Measurements from ENCODE around the gene SRPK1.
"Not testable (repeated sequence)": the region's sequence is repeated elsewhere in the genome, so short reads cannot be mapped to it uniquely, and the experiment has no call there.

Gene SRPK1

GRCh38 chr6:35942355-35942754 is 21.5 kb upstream of the SRPK1 start:
- ATAC-seq (ENCODE audit: low read depth) (no peak), DNase-seq (ENCODE audit: low spot score) (no peak)
- H3K9me3 ChIP-seq (ENCODE audit: severe bottlenecking) = no peaks in the 10 kb centered on the region
- H3K27ac ChIP-seq (ENCODE audit: poor library complexity, severe bottlenecking) = no peak overlapping the region
- no peak overlapping the region for H3K4me3 ChIP-seq (ENCODE audit: severe bottlenecking)
- TF ChIP-seq CTCF (IDR thresholded peaks at IDR 0.05; ENCODE audit: poor library complexity, severe bottlenecking) = no peak
- no peaks in the 10 kb centered on the region for H3K36me3 ChIP-seq (ENCODE audit: low read depth)
- H3K4me1 ChIP-seq (ENCODE audit: insufficient read depth, poor library complexity, severe bottlenecking) = no peaks in the 10 kb centered on the region
- no peaks in the 10 kb centered on the region for H3K27me3 ChIP-seq (ENCODE audit: insufficient read depth, poor library complexity, severe bottlenecking)

GRCh38 chr6:35941170-35941569 is 20.3 kb upstream of the SRPK1 start:
- H3K4me3 ChIP-seq (ENCODE audit: severe bottlenecking); ATAC-seq (ENCODE audit: low read depth); H3K4me1 ChIP-seq (ENCODE audit: insufficient read depth, poor library complexity, severe bottlenecking); H3K27me3 ChIP-seq (ENCODE audit: insufficient read depth, poor library complexity, severe bottlenecking); H3K36me3 ChIP-seq (ENCODE audit: low read depth); H3K27ac ChIP-seq (ENCODE audit: poor library complexity, severe bottlenecking); H3K9me3 ChIP-seq (ENCODE audit: severe bottlenecking); DNase-seq (ENCODE audit: low spot score): not testable (repeated sequence)

- H3K27me3 ChIP-seq (ENCODE audit: insufficient read depth, poor library complexity, severe bottlenecking); H3K36me3 ChIP-seq (ENCODE audit: low read depth); H3K27ac ChIP-seq (ENCODE audit: poor library complexity, severe bottlenecking); H3K4me1 ChIP-seq (ENCODE audit: insufficient read depth, poor library complexity, severe bottlenecking); H3K4me3 ChIP-seq (ENCODE audit: severe bottlenecking); ATAC-seq (ENCODE audit: low read depth); H3K9me3 ChIP-seq (ENCODE audit: severe bottlenecking); DNase-seq (ENCODE audit: low spot score): not testable (repeated sequence)
Observed at GRCh38 chr6:35940014-35940413, 19.1 kb upstream of the SRPK1 start.

- ATAC-seq (ENCODE audit: low read depth); H3K4me1 ChIP-seq (ENCODE audit: insufficient read depth, poor library complexity, severe bottlenecking); DNase-seq (ENCODE audit: low spot score); H3K27me3 ChIP-seq (ENCODE audit: insufficient read depth, poor library complexity, severe bottlenecking); H3K36me3 ChIP-seq (ENCODE audit: low read depth); H3K4me3 ChIP-seq (ENCODE audit: severe bottlenecking); H3K9me3 ChIP-seq (ENCODE audit: severe bottlenecking); H3K27ac ChIP-seq (ENCODE audit: poor library complexity, severe bottlenecking): not testable (repeated sequence)
Observed at GRCh38 chr6:35939259-35939658, 18.4 kb upstream of the SRPK1 start.

- Histone ChIP-seq H3K4me1 (ENCODE audit: insufficient read depth, poor library complexity, severe bottlenecking) (no peaks in the 10 kb centered on the region), H3K27ac (ENCODE audit: poor library complexity, severe bottlenecking) (no peak overlapping the region), H3K9me3 (ENCODE audit: severe bottlenecking) (no peaks in the 10 kb centered on the region), H3K36me3 (ENCODE audit: low read depth) (no peaks in the 10 kb centered on the region), H3K27me3 (ENCODE audit: insufficient read depth, poor library complexity, severe bottlenecking) (no peaks in the 10 kb centered on the region), H3K4me3 (ENCODE audit: severe bottlenecking) (no peak overlapping the region)
- no peak for TF ChIP-seq CTCF (IDR thresholded peaks at IDR 0.05; ENCODE audit: poor library complexity, severe bottlenecking)
- no peak for ATAC-seq (ENCODE audit: low read depth)
- DNase-seq (ENCODE audit: low spot score) = no peak
Observed at GRCh38 chr6:35936681-35937359, 15.9 kb upstream of the SRPK1 start.

- Histone ChIP-seq H3K27ac (ENCODE audit: poor library complexity, severe bottlenecking) (no peak overlapping the region), H3K36me3 (ENCODE audit: low read depth) (no peaks in the 10 kb centered on the region), H3K27me3 (ENCODE audit: insufficient read depth, poor library complexity, severe bottlenecking) (no peaks in the 10 kb centered on the region), H3K4me1 (ENCODE audit: insufficient read depth, poor library complexity, severe bottlenecking) (no peaks in the 10 kb centered on the region), H3K4me3 (ENCODE audit: severe bottlenecking) (no peak overlapping the region), H3K9me3 (ENCODE audit: severe bottlenecking) (no peaks in the 10 kb centered on the region)
- ATAC-seq (ENCODE audit: low read depth) (no peak), DNase-seq (ENCODE audit: low spot score) (no peak)
- TF ChIP-seq CTCF (IDR thresholded peaks at IDR 0.05; ENCODE audit: poor library complexity, severe bottlenecking) = no peak
Observed at GRCh38 chr6:35935469-35935868, 14.6 kb upstream of the SRPK1 start.
